ENCODE measurements around the gene OR13G1.

GRCh38 chr1:247646867-247647266 lies 32.7 kb downstream of the OR13G1 start:
- TF ChIP-seq EZH2phosphoT487 (IDR thresholded peaks at IDR 0.05) (no peak), CTCF (IDR thresholded peaks at IDR 0.05) (no peak)
